ENCODE data around the gene ABCA1.

- no peak for TF ChIP-seq ZBTB20 (CRISPR knock-in tag; IDR thresholded peaks at IDR 0.05; ENCODE audit: borderline replicate concordance, low read depth)
- no peak for TF ChIP-seq CTCF (CRISPR knock-in tag; IDR thresholded peaks at IDR 0.05)
- TF ChIP-seq CREM (IDR thresholded peaks at IDR 0.05) = no peak
- TF ChIP-seq CREM (CRISPR knock-in tag; IDR thresholded peaks at IDR 0.05) = no peak
- TF ChIP-seq FIP1L1 (IDR thresholded peaks at IDR 0.05; ENCODE audit: borderline replicate concordance, insufficient read depth, low read depth, low read length) = no peak
- peak in 1 of 2 experiments; percentile 42; a peak in 1 of 4 replicates for TF ChIP-seq POLR2A (IDR thresholded peaks at IDR 0.05; ENCODE audit: insufficient read depth in 1 of 2, low read depth in 2 of 2, low read length in 2 of 2)
- no peak for TF ChIP-seq CEBPB (IDR thresholded peaks at IDR 0.05; ENCODE audit: borderline replicate concordance, low read depth, low read length)
- TF ChIP-seq POLR2G (IDR thresholded peaks at IDR 0.05; ENCODE audit: low read depth, low read length) = no peak
- TF ChIP-seq ZBTB25 (CRISPR knock-in tag; IDR thresholded peaks at IDR 0.05) = no peak
- TF ChIP-seq EZH2 (conservative IDR thresholded peaks at IDR 0.05; ENCODE audit: low read depth, low read length) = no peak
Measured at GRCh38 chr9:104826911-104827310, 101.0 kb downstream of the ABCA1 start.
